Astrocyte (in vitro differentiated cells and primary cell): Measurements from ENCODE around the gene LRIG1.

ENCODE experiments used
- CTCF ChIP-seq: IDR thresholded peaks from 2 replicates; pipeline ENCODE4 v1.5.1; 2011; ENCODE audit warnings: low read depth, mild to moderate bottlenecking, inconsistent platforms, low read length, moderate library complexity; ENCODE audit not compliant: insufficient read depth
- EZH2 ChIP-seq: IDR thresholded peaks from 2 replicates; pipeline ENCODE4 v1.6.1; 2012; ENCODE audit warnings: mild to moderate bottlenecking, low read length, inconsistent platforms; ENCODE audit not compliant: insufficient read depth

DNA sequence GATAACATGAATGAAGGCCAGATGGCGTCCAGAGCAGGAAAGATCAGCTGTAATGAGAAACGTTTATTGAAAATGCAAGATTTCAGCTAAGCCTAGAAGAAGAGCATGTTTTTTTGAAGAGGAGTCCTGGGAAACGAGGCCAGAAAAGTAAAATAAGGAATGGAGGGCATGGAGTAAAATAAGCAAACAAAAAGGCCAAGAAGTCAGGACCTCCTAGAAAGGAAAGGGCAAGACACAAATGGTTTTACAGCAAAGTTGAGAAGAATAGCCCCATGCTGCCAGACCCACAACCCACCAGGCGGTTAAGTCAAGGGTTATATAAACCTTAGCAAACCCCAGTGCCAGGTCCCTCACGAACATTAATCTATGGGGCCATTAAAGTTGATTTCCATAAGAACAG is 30.5 kb downstream of the LRIG1 start:
- no peak for TF ChIP-seq CTCF
- TF ChIP-seq EZH2: no peak
